RWPE2 (cell line): ENCODE results near the gene ZFHX3.

Experiments
- ATAC-seq: fragments of 200-7000 bp; cut with Tn5 transposase; 3 replicates; pipeline ENCODE4 v1.9.1; 2021; ENCODE audit warnings: low read depth
- DNase-seq: peaks from one replicate; pipeline ENCODE4 v3.0.0-alpha.2; 2020; ENCODE audit warnings: low spot score
- H3K27ac ChIP-seq: fragments of 450-650 bp; 2 replicates; pipeline ENCODE4 v1.5.1; 2017; ENCODE audit warnings: mild to moderate bottlenecking; ENCODE audit not compliant: poor library complexity, severe bottlenecking
- H3K27me3 ChIP-seq: fragments of 250-450 bp; sonication (Bioruptor Pico); 2 replicates; pipeline ENCODE4 v1.5.1; 2021; ENCODE audit warnings: mild to moderate bottlenecking, moderate library complexity; ENCODE audit not compliant: insufficient read depth, poor library complexity, severe bottlenecking
- H3K36me3 ChIP-seq: fragments of 250-450 bp; sonication (Bioruptor Pico); 2 replicates; pipeline ENCODE4 v1.5.1; 2020; ENCODE audit warnings: low read depth, mild to moderate bottlenecking, moderate library complexity
- H3K4me1 ChIP-seq: fragments of 250-450 bp; sonication (Bioruptor Pico); 2 replicates; pipeline ENCODE4 v1.5.1; 2021; ENCODE audit warnings: mild to moderate bottlenecking, moderate library complexity; ENCODE audit not compliant: insufficient read depth, poor library complexity, severe bottlenecking
- H3K4me3 ChIP-seq: fragments of 250-450 bp; sonication (Bioruptor Pico); 2 replicates; pipeline ENCODE4 v1.5.1; 2021; ENCODE audit warnings: mild to moderate bottlenecking, moderate library complexity; ENCODE audit not compliant: severe bottlenecking
- H3K9me3 ChIP-seq: fragments of 250-450 bp; sonication (Bioruptor Pico); 2 replicates; pipeline ENCODE4 v1.5.1; 2021; ENCODE audit warnings: mild to moderate bottlenecking, moderate library complexity; ENCODE audit not compliant: severe bottlenecking
- TF ChIP-seq, protein P1 (sequence below): fragments of 450-650 bp; IDR thresholded peaks from one replicate; pipeline ENCODE4 v1.5.1; 2017; ENCODE audit warnings: mild to moderate bottlenecking, moderate library complexity; ENCODE audit not compliant: poor library complexity, severe bottlenecking

Gene ZFHX3

GRCh38 chr16:72876981-72877373, 171.0 kb downstream of the ZFHX3 start:
- peaks cover 41% of the 10 kb centered on the region for H3K4me1 ChIP-seq
- DNase-seq (no peak), ATAC-seq (no peak)
- H3K27ac ChIP-seq: peak overlapping the region; percentile 83
- H3K4me3 ChIP-seq: no peak overlapping the region
- TF ChIP-seq, protein P1, sequence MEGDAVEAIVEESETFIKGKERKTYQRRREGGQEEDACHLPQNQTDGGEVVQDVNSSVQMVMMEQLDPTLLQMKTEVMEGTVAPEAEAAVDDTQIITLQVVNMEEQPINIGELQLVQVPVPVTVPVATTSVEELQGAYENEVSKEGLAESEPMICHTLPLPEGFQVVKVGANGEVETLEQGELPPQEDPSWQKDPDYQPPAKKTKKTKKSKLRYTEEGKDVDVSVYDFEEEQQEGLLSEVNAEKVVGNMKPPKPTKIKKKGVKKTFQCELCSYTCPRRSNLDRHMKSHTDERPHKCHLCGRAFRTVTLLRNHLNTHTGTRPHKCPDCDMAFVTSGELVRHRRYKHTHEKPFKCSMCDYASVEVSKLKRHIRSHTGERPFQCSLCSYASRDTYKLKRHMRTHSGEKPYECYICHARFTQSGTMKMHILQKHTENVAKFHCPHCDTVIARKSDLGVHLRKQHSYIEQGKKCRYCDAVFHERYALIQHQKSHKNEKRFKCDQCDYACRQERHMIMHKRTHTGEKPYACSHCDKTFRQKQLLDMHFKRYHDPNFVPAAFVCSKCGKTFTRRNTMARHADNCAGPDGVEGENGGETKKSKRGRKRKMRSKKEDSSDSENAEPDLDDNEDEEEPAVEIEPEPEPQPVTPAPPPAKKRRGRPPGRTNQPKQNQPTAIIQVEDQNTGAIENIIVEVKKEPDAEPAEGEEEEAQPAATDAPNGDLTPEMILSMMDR: no peak
- no peaks in the 10 kb centered on the region for H3K27me3 ChIP-seq
- no peaks in the 10 kb centered on the region for H3K9me3 ChIP-seq
- no peaks in the 10 kb centered on the region for H3K36me3 ChIP-seq

GRCh38 chr16:72876221-72876620, 171.7 kb downstream of the ZFHX3 start:
- peak overlapping the region; percentile 83 for H3K27ac ChIP-seq
- H3K36me3 ChIP-seq: no peaks in the 10 kb centered on the region
- ATAC-seq: no peak
- TF ChIP-seq, protein P1: no peak
- no peak for DNase-seq
- H3K27me3 ChIP-seq: no peaks in the 10 kb centered on the region
- H3K9me3 ChIP-seq: no peaks in the 10 kb centered on the region
- H3K4me1 ChIP-seq: peaks cover 41% of the 10 kb centered on the region
- H3K4me3 ChIP-seq: no peak overlapping the region

GRCh38 chr16:72875291-72876031, 172.5 kb downstream of the ZFHX3 start:
- H3K27ac ChIP-seq: peak overlapping the region; percentile 83
- H3K36me3 ChIP-seq: no peaks in the 10 kb centered on the region
- ATAC-seq (peak; percentile 68), DNase-seq (no peak)
- H3K27me3 ChIP-seq: no peaks in the 10 kb centered on the region
- TF ChIP-seq, protein P1: no peak
- no peaks in the 10 kb centered on the region for H3K9me3 ChIP-seq
- no peak overlapping the region for H3K4me3 ChIP-seq
- peaks cover 41% of the 10 kb centered on the region for H3K4me1 ChIP-seq

GRCh38 chr16:72873853-72874252, 174.1 kb downstream of the ZFHX3 start:
- Histone ChIP-seq H3K9me3 (no peaks in the 10 kb centered on the region), H3K4me1 (peaks cover 40% of the 10 kb centered on the region), H3K36me3 (no peaks in the 10 kb centered on the region), H3K4me3 (no peak overlapping the region), H3K27me3 (no peaks in the 10 kb centered on the region), H3K27ac (no peak overlapping the region)
- DNase-seq (no peak), ATAC-seq (no peak)
- TF ChIP-seq, protein P1: no peak

DNA sequence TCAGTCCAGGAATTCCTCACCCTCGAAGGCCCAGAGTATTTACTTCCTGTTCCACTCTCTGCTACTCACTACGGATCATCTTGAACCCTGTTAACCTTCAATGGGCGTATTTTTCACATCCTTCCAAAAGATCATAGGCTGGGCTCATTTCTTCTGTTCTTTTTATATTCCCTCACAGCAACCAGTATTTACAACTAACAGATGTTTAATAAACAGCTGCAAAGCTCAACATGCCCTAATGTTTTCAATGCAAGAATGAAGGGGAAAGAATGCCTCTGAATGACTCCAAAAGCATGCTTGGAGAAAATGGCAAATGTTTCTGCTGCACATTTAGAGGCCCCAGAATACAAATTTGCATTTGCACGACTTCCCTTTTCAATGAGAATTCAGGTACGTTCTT, 174.9 kb downstream of the ZFHX3 start:
- TF ChIP-seq, protein P1: no peak
- no peaks in the 10 kb centered on the region for H3K36me3 ChIP-seq
- no peak for ATAC-seq

More for the DNA sequence above, 174.9 kb downstream of the ZFHX3 start:
- Histone ChIP-seq H3K27ac (no peak overlapping the region), H3K4me3 (no peak overlapping the region), H3K4me1 (peaks cover 33% of the 10 kb centered on the region), H3K9me3 (no peaks in the 10 kb centered on the region), H3K27me3 (no peaks in the 10 kb centered on the region)
- no peak for DNase-seq
